GM12874 (cell line): ENCODE measurements around the gene MAP4K5.

Experiments
- TF ChIP-seq, protein P1 (sequence below): IDR thresholded peaks from 2 replicates; pipeline ENCODE4 v1.5.1; 2011; ENCODE audit warnings: low read depth, mild to moderate bottlenecking, control low read depth, low read length, moderate library complexity; ENCODE audit not compliant: insufficient read depth

The MAP4K5 gene

DNA sequence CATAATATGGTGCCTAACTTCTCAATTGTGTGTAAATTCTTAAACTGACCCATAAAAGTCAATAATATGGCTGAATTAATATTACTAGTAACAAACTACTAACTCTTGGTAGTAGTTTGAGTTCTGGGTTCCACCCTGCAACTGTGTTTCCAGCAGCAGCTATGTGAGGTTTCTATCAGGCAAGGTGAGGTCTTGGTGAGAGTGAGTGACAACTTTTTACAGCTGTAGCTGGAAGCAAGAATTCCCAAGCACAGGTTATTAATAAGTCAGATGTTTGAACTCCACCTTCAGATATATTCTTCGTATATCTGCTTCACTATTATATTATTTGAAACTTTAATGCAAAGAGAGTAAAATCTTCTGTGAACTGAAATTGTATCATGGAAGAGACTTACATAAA is 43.8 kb downstream of the MAP4K5 start:
- TF ChIP-seq, protein P1, sequence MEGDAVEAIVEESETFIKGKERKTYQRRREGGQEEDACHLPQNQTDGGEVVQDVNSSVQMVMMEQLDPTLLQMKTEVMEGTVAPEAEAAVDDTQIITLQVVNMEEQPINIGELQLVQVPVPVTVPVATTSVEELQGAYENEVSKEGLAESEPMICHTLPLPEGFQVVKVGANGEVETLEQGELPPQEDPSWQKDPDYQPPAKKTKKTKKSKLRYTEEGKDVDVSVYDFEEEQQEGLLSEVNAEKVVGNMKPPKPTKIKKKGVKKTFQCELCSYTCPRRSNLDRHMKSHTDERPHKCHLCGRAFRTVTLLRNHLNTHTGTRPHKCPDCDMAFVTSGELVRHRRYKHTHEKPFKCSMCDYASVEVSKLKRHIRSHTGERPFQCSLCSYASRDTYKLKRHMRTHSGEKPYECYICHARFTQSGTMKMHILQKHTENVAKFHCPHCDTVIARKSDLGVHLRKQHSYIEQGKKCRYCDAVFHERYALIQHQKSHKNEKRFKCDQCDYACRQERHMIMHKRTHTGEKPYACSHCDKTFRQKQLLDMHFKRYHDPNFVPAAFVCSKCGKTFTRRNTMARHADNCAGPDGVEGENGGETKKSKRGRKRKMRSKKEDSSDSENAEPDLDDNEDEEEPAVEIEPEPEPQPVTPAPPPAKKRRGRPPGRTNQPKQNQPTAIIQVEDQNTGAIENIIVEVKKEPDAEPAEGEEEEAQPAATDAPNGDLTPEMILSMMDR: no peak

DNA sequence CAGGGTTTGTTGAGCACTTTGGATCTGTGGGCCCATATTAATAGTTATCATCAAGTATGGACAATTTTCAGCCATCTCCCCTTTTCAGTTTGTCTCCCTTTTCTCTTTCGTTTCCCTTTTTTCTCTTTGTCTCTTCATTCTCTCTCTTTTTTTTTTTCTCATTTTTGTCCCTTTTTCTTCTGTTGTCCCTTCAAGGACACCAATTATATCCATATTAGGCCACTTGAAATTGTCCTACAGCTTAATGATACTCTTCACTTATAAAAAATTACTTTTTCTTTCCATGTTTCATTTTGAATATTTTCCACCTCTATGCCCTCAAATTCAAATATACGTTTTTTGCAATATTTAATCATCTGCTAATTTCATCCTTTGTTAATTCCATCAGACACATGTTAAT is 53.3 kb downstream of the MAP4K5 start:
- TF ChIP-seq, protein P1: no peak

DNA sequence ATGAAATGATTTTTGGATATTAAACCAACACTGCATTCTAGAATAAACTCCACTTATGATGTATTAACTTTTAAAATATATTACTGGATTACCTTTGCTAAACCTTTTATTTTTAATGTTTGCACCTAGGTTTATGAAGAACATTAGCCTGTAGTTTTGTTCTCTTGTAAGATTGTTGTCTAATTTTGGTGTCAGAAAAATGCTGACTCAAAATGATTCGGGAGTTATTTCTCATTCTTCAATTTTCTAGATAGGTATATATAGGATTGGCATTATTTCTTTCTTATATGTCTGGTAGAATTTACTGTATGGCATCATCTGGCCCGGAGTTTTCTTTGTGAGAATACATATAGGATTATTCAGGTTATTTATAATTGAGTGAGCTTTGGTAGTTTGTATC is 54.6 kb downstream of the MAP4K5 start:
- TF ChIP-seq, protein P1: no peak

GRCh38 chr14:50476134-50476533 is 56.2 kb downstream of the MAP4K5 start:
- TF ChIP-seq, protein P1: no peak

DNA sequence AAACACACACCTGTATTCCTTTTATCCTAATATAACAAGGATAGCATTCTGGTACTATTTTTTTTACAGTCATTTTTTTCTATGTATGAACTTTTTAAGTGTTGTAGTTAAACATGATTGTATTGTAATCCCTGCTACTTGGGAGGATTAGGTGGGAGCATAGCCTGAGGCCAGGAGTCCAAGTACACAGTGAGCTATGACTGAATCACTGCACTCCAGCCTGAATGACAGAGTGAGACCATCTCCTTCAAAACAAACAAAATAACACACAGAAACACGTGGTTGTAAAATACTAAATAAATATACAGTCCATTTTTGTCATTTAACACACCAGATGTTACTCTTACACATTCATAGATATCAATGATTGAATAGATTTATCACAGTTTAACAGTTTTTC is 56.9 kb downstream of the MAP4K5 start:
- TF ChIP-seq, protein P1: no peak

DNA sequence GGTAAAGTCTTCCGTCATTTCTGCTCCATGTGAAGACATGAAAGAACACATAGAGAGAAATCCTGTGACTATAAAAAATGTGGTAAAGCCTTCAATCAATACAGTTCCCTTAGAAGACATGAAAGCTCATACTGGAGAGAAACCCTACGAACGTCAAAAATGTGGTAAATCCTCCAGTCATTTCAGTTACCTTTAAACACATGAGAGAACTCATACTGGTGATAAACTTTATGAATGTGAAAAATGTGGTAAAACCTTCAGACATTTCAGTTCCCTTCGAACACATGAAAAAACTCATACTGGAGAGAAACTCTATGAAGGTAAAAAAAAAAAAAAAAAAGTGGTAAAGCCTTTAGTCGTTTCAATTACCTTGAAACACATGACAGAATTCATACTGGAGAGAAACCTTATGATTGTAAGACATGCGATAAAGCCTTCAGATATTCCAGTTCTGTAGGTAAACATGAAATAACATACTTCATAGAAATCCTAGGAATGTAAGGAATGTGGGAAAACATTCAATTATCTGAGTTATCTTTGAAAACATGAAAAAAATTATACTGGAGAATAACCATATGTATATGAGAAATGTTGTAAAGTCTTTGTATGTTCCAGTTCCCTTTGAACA is 60.4 kb downstream of the MAP4K5 start:
- TF ChIP-seq, protein P1: no peak

- TF ChIP-seq, protein P1: no peak
Observed at GRCh38 chr14:50469982-50470381, 62.4 kb downstream of the MAP4K5 start.
